Psoas muscle (tissue), 8 donors: ENCODE data around the gene GFPT1. TPM values are rescaled to one million over a fixed set of nuclear protein-coding genes. Genes with fewer than 3 reads are reported as not detected.

Experiments
- ATAC-seq, 4 donors: fragments of 200-7000 bp; cut with Tn5 transposase; one replicate each; pipeline ENCODE4 v1.9.1; 2020; ENCODE audit warnings: moderate library complexity in 3 of 4, mild to moderate bottlenecking in 2 of 4
- DNase-seq, 2 donors: peaks; one replicate each; pipeline ENCODE4 v3.0.0-alpha.2; 2020
- H3K27ac ChIP-seq: fragments of 200-600 bp; one replicate; pipeline ENCODE4 v1.8.0; 2022
- H3K27me3 ChIP-seq, 3 donors: fragments of 200-600 bp in 1 of 3; one replicate each; pipeline versions ENCODE4 v1.6.1 to v1.8.0; 2013 to 2022; ENCODE audit warnings: low read length in 2 of 3, mild to moderate bottlenecking in 2 of 3, moderate library complexity in 1 of 3; ENCODE audit not compliant: insufficient read depth in 3 of 3
- H3K36me3 ChIP-seq, 2 donors: fragments of 200-600 bp in 1 of 2; one replicate each; pipeline versions ENCODE4 v1.6.1 to v1.8.0; 2013 to 2022; ENCODE audit warnings: low read depth in 1 of 2, mild to moderate bottlenecking in 1 of 2, moderate library complexity in 1 of 2; ENCODE audit not compliant: insufficient read depth in 1 of 2
- H3K4me1 ChIP-seq: fragments of 200-600 bp; one replicate; pipeline ENCODE4 v1.8.0; 2022
- H3K4me3 ChIP-seq: fragments of 200-600 bp; one replicate; pipeline ENCODE4 v1.8.0; 2022; ENCODE audit warnings: mild to moderate bottlenecking
- H3K9me3 ChIP-seq: fragments of 200-600 bp; one replicate; pipeline ENCODE4 v1.8.0; 2022
- WGBS, 3 donors: extraction: QIAGEN DNeasy Blood & Tissue Kit; methylation state at CpG; one replicate each; pipeline versions ENCODE4 v1.1.6 to v1.1.7; 2013; 5-methylcytosine and 5-hydroxymethylcytosine counted together
- intact Hi-C, 2 donors: fragments of 100-400 bp; cut with DNase I; formaldehyde crosslinking; loops; one replicate each; pipeline versions ENCODE4 v1.11.0 to v1.14.2; 2022
- polyA plus RNA-seq, 3 donors: library from polyadenylated mRNA; stranded (reverse); fragments of 200-250 nt; gene quantifications; one replicate each; pipeline ENCODE4 v1.2.3, GENCODE V29; 2013
- total RNA-seq, 4 donors: library from RNA; stranded (reverse); fragmentation: NEBNext Ultra II Directional in 2 of 4; extraction: Animal tissue kit (Norgen Biotek cat#: 25700) in 2 of 4; gene quantifications; one replicate each; pipeline versions ENCODE4 v1.2.1 to v1.2.4, GENCODE V29; 2021 to 2023
- TF ChIP-seq, protein P1 (sequence below): fragments of 200-600 bp; IDR thresholded peaks from one replicate; pipeline ENCODE4 v1.8.0; 2022; ENCODE audit warnings: antibody characterized with exemption
- donor health status: healthy with polysubstance abuse.
- donor health status: DM: no; HTN: no; CAD: no; lungs with moderate emphysema.
- donor health status: Bipolar disorder and iron deficiency.
- donor health status: healthy.
- donor health status: DM: yes; HTN: yes; CAD: no.
- donor health status: DM: no; HTN: no; CAD: no.
- donor health status: DM: no; HTN: no; CAD: no.
- donor health status: DM: yes; HTN: yes; CAD: no.

The GFPT1 gene
- total and polyA plus RNA-seq, 7 donors, result 5.7 to 34.5 (median 19.8) TPM

DNA sequence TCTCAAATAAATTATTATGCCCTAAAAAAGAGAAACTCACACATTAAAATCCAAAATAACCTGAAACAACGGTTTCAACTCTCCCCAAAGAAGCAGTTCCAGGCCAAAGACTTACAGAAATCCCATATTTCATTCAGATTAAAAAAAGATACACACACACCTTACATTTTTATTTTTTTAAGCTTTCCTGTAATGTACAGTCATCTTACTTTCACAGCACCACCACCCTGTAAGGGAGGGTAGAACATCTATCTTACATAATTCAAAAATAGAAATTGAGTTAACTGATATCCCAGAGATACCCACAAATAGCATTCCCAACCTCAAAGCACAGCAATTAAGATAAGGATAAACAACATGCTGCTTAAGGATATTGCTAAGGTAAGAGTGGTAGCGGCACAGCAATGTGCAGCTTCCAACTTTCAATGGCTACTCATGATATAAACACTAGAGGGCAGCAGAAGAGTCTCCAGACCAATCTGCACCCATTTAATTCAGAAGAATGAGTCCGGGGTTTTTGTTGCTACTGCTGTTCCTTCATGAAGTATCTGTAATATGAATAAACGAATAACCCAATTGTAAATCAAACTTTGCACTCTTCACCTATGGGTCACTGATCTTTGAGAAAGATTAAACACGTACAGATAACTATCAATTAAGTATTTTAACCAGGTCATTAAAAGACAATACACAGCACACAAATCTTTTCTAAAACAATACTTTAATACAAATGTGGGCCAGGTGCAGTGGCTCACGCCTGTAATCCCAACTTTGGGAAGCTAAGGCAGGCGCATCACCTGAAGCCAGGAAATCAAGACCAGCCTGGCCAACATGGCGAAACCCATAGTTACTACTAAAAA is 11.3 kb downstream of the GFPT1 start:
- Histone ChIP-seq H3K9me3 (no peaks in the 10 kb centered on the region), H3K4me3 (no peak overlapping the region), H3K4me1 (no peaks in the 10 kb centered on the region), H3K27ac (no peak overlapping the region), H3K36me3 (peaks cover 0 to 26% of the 10 kb centered on the region in 2 donors), H3K27me3 (no peaks in the 10 kb centered on the region)
- TF ChIP-seq, protein P1, sequence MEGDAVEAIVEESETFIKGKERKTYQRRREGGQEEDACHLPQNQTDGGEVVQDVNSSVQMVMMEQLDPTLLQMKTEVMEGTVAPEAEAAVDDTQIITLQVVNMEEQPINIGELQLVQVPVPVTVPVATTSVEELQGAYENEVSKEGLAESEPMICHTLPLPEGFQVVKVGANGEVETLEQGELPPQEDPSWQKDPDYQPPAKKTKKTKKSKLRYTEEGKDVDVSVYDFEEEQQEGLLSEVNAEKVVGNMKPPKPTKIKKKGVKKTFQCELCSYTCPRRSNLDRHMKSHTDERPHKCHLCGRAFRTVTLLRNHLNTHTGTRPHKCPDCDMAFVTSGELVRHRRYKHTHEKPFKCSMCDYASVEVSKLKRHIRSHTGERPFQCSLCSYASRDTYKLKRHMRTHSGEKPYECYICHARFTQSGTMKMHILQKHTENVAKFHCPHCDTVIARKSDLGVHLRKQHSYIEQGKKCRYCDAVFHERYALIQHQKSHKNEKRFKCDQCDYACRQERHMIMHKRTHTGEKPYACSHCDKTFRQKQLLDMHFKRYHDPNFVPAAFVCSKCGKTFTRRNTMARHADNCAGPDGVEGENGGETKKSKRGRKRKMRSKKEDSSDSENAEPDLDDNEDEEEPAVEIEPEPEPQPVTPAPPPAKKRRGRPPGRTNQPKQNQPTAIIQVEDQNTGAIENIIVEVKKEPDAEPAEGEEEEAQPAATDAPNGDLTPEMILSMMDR, result peak; percentile 72
- intact Hi-C loops, result loop anchor here in 1 of 2 donors (10.0 kb wide), 1 partner anchor 339 kb away; no protein-coding TSS in a partner anchor
- DNase-seq (no peak), ATAC-seq (peak; percentile 54 to 92 (median 79))
- WGBS, 3 donors, result 71 to 82% (median 73%) methylated on average over 8 of the region's 8 CpGs

DNA sequence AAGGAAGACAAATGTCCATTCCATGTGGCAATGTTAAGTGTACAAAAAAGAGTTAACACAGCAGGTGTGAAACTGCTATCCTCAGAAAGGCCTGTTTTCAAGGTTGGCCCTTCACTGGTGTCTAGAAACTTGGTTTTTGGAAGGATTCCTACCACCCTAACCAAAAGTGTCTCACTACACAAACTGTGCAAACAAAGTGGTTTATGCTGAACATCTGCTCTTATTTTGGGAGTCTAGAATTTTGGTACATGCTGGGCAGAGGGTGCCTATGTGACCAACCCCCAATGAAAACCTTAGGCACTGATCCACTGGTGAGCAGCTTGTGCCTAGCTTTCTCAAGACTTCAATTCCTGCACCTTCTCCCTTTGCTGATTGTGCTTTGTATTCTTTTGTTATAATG is 14.3 kb downstream of the GFPT1 start:
- Histone ChIP-seq H3K36me3 (peaks cover 0 to 56% of the 10 kb centered on the region in 2 donors), H3K9me3 (no peaks in the 10 kb centered on the region), H3K4me3 (no peak overlapping the region), H3K27me3 (no peaks in the 10 kb centered on the region), H3K4me1 (no peaks in the 10 kb centered on the region), H3K27ac (no peak overlapping the region)
- TF ChIP-seq, protein P1, result no peak
- no peak for DNase-seq
- intact Hi-C loops, result loop anchor here in 1 of 2 donors (10.0 kb wide), 1 partner anchor 342 kb away; no protein-coding TSS in a partner anchor
- ATAC-seq, result no peak

DNA sequence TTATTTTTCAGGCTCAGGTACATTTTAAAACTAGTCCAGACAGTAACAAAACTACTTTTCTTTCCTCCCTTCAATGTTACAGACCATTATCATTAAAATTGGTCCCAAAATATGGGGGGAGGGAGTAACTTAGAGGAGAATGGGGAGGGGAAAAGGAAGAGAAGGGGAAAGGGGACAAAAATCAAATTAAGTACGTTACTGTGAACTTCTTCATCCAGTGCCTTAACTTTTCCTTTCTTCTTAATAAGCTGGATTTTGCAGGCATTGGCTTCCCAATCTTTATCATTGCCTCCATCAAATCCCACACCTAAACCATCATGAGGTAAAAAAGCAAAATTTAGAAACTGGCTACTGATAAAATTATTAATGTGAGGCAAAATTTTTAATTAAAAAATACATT is 17.2 kb downstream of the GFPT1 start:
- intact Hi-C loops, result loop anchor here in 1 of 2 donors (10.0 kb wide), 1 partner anchor 345 kb away; no protein-coding TSS in a partner anchor
- no peak for ATAC-seq
- Histone ChIP-seq H3K27me3 (no peaks in the 10 kb centered on the region), H3K4me3 (no peak overlapping the region), H3K4me1 (no peaks in the 10 kb centered on the region), H3K27ac (no peak overlapping the region), H3K36me3 (peaks cover 0 to 85% of the 10 kb centered on the region in 2 donors), H3K9me3 (no peaks in the 10 kb centered on the region)
- WGBS, 3 donors, result 85 to 96% (median 95%) methylated on average over 1 of the region's 1 CpG
- TF ChIP-seq, protein P1, result no peak
- DNase-seq, result no peak

DNA sequence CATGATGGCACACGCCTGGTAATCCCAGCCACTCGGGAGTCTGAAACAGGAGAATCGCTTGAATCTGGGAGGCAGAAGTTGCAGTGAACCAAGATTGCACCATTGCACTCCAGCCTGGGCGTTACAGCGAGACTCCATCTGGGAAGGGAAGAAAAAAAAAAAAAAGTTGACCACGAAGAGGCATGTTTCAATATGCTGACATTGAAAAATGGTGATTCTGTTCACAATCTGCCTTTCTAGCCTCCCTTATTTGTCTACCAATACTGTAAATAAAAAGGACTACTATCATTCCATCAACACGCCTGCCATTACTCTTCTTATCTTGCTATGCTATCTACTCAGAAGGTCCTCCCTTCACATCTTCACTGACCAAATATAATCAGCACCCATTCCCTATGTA is 18.4 kb downstream of the GFPT1 start:
- WGBS, 3 donors, result 95 to 99% (median 96%) methylated on average over 7 of the region's 7 CpGs
- Histone ChIP-seq H3K4me3 (no peak overlapping the region), H3K36me3 (peaks cover 0 to 93% of the 10 kb centered on the region in 2 donors), H3K27me3 (no peaks in the 10 kb centered on the region), H3K4me1 (no peaks in the 10 kb centered on the region), H3K9me3 (no peaks in the 10 kb centered on the region), H3K27ac (no peak overlapping the region)
- ATAC-seq (no peak), DNase-seq (no peak)
- TF ChIP-seq, protein P1, result no peak
- intact Hi-C loops, result no loop called here
